GM21529 (cell line): ENCODE results near the gene RUNDC1.
A peak's percentile ranks its signal among the peaks of the same experiment; 100 is the strongest.
"Not testable (repeated sequence)": the region's sequence is repeated elsewhere in the genome, so short reads cannot be mapped to it uniquely, and the experiment has no call there.

ENCODE experiments used
- ATAC-seq: cut with Tn5 transposase; IDR thresholded peaks from one replicate; pipeline ENCODE4 v1.9.1; 2021; ENCODE audit not compliant: unreplicated experiment

Gene RUNDC1

DNA sequence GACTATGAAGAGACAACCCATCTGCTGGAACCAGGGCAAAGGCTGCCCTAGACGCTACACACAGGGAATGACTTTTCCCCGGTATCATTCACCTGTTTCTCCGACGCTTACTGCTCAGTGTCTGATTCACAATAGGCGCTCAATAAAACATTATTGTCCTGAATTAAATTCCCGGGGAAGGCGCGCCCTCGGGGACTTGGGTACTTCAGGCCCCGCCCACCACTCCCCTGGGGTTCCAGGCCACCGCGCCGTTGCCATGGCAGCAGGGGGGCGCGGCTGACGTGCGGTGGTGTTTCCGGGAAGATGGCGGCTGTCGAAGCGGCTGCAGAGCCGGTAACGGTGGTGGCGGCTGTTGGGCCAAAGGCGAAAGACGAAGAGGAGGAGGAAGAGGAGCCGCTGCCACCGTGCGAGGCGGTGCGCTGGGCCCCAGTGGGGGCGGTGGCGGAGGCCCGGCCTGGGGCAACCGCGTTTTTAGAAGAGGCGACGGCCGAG is at the start of gene RUNDC1:
RUNDC1 (plus strand) TSS at position 292 of the 492 bp plus-strand sequence; CDS start at position 304, 12 bp downstream.
- ATAC-seq = peak; percentile 58

DNA sequence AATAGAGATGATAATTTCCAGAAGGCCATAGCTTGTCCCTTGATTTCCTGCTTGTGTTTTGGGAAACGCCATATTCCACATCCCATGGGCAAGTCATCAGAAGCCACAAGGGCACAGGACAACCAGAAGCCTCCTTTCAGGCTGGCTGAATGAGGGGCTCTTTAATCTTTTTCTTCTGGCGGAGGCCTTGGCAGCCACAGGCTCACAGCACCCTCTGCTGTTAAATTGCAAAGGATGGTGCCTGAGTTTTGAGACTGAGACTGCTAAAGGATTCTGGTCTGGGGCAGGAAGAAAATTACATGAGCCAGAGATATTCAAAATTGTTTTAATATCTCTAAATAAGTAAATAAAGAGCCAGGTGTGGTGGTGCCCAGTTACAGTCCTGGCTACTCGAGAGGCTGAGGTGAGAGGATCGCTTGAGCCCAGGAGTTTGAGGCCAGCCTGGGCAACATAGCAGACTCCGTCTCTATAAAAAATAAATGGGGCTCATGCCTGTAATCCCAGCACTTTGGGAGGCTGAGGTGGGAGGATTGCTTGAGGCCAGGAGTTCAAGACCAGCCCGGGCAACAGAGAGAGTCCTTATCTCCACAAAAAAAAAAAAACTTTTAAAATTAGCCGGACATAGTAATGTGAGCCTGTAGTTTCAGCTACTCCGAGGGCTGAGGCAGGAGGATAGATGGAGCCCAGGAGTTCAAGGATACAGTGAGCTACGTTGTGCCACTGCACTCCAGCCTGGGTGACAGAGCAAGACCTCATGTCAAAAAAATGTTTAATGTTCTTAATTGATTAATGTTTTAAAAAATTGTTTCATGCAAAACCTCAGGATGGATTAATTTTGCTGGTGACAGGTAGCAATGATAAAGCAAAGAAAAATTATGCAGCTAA is 42.4 kb upstream of the RUNDC1 start:
- ATAC-seq = no peak

DNA sequence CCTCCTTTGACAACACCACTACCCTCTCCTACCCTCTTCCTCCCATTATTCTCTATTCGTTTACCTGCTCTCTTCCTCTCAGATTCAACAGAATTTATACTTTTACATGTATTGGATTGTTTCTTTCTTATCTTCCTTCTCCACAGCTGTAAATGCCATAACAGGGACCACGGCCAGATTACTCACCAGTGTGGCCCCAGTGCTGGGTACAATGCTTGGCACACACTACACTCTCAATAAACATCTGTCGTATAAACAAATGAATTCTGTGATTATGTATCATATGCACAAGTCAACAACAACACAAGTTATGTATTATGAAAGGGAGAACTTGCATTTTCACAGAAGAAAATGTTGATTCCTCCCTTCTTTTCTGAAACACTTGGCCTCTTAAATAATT is 36.2 kb upstream of the RUNDC1 start:
- no peak for ATAC-seq

DNA sequence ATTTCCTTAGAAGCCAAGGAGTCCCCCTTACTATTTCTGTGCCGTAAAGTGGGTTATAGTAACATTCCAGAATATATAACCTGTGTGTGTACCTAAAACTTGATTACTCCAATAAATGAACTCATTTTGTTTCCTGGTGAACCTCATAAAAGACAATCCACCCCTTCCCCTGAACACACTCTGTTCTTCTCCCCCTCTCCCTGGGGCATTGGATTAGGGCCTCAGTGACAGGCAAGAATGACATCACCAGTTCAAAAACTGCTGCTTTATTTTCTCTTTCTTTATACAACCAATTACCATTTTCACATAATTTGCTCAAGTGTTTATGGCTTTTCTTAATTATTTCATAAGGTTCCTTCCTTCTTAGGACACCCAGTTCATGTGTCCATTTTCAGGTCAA is 33.6 kb upstream of the RUNDC1 start:
- no peak for ATAC-seq

DNA sequence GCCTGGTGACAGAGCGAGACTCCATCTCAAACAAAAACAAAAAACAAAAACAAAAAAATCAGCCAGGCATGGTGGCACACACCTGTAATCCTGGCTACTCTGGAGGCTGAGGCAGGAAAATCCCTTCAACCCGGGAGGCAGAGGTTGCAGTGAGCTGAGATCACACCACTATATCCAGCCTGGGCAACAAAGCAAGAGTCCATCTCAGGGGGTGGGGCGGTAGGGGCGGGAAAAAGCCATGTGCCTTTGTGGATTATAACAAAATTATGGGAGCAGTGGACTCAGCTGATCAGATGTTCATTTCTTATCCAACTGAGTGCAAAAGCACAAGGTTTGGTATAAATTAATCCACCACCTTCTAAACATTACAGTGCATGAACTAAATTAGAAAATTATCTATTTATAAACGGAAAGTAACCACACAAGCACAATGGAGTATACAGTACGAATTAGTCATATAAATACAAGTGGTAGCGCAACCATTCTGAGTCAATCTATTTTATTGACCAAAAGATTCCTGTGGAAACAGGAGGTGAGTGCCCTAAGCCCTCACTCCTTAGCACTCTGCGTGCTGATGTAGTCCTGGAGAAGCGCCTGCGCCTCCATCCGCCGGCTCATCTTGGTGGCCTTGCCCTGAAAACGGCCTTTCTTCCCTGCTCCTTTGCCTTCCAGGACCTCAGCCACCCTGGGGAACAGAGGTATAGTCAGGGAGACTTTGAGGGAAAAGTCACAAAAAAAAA is 30.2 kb upstream of the RUNDC1 start:
- ATAC-seq = no peak

DNA sequence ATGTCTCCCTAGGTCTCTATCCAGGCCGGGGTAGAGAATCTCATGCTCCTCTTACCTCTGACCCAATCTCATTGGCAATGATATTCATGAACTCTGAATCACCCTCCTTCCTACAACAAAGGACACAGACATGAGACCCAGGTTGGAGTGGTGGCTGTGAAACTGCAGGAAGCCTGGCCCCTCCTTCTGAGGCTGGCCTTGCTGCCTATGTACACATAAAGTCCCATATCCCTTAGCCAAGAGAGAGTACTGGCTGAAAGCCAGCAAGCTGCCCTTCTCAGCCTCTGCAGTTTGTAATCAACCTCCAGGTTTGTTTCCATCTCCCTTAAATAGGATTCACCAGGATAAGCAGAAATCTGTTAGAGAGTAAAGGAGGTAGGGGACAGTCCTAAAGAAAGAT is 26.7 kb upstream of the RUNDC1 start:
- ATAC-seq = no peak

DNA sequence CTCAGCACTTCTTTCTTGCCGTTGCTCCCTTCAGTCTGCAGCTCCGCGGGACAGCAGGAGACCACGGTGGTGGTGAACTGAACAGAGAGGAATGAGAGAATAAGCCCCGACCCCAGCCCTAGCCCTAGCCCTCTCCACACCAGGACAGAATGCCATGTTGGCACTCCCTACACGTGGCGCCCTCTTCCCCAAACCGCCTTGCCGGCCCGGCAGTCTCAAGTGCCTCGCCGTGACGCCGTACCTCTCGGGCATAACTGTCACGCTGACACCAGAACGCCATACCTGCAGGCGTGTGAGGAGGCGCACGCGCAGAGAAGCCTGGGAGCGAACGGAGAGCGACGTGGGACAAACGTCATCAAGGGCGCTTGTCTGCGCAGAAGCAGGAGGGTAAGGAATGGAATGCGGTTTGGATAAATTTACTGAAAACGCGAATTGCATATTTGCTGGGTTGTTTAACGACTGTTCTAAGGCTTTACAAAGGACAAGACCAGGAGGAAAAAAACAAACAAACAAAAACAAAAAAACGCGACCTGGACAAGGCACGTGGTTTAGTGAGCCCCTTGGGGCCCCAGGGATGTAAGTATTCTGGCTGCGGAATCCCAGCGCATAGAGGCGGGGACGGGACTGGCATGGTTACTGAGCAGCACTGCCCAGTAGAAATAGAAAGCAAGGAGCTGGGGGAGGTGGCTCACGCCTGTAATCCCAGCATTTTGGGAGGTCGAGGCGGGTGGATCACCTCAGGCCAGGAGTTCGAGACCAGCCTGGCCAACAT is 16.0 kb upstream of the RUNDC1 start, which contains the start of gene AARSD1:
AARSD1 (minus strand) TSS at position 294 of the 772 bp plus-strand sequence; CDS start at position 280, 14 bp downstream.
- peak; percentile 66 for ATAC-seq

DNA sequence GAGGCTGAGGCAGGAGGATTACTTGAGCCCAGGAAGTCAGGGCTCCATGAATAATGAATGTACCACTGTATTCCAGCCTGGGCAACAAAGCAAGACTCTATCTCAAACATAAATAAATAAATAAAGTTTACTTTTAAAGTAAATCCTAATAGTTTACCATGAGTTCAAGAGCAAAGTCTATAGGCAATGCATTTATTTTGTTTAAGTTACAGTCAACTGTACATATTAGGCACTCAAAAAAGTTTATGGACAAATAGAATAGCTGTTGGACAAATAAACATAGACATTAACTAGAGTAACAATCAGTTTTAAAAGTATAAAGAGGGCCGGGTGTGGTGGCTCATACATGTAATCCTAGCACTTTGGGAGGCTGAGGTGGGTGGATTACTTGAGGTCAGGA is 12.4 kb upstream of the RUNDC1 start:
- ATAC-seq = no peak

DNA sequence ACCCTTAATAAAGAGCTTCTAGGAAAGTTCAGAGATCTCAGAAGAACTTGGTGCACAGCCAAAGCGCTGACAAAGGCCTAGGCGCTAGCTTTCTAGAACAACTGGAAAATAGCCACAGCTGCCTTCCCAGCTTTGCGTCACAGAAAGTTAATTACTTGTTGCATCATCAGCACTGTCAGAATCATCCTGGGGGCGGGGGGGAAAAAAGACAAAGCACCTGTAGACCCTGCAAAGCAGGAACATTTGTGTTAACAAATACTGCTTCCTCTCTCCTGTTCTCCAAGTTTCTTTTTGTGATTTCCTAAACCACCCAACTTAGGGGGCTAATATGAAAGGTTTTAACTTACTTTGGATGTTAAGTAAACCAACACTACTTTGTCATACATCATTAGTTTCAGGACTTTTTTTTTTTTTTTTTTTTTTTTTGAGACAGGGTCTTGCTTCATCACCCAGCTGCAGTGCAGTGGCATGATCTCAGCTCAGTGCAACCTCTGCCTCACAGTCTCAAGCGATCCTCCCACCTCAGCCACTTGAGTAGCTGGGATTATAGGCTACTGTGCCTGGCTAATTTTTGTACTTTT is 11.3 kb upstream of the RUNDC1 start:
- ATAC-seq = no peak

DNA sequence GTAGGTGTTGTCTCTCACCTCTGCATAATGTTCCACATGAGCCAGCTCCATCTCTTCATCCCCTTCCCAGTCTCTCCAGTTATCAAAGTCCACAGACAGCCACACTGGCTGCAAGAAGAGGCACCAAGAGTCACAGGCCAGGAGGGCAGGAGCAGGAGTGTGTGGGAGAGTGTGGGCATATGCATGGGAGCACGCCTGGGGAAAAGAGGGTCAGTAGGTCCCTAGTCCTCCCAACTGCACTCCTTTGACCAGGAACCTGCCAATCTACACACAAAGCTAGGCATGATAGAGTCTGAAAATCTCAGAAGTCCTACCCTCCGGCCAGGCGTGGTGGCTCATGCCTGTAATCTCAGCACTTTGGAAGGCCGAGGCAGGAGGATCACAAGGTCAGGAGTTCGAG is 8.8 kb upstream of the RUNDC1 start:
- no peak for ATAC-seq

DNA sequence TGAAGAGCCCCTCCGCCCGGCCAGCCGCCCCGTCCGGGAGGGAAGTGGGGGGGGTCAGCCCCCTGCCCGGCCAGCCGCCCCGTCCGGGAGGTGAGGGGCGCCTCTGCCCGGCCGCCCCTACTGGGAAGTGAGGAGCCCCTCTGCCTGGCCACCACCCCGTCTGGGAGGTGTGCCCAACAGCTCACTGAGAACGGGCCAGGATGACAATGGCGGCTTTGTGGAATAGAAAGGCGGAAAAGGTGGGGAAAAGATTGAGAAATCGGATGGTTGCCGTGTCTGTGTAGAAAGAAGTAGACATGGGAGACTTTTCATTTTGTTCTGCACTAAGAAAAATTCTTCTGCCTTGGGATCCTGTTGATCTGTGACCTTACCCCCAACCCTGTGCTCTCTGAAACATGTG is 7.0 kb upstream of the RUNDC1 start:
- not testable (repeated sequence) for ATAC-seq

DNA sequence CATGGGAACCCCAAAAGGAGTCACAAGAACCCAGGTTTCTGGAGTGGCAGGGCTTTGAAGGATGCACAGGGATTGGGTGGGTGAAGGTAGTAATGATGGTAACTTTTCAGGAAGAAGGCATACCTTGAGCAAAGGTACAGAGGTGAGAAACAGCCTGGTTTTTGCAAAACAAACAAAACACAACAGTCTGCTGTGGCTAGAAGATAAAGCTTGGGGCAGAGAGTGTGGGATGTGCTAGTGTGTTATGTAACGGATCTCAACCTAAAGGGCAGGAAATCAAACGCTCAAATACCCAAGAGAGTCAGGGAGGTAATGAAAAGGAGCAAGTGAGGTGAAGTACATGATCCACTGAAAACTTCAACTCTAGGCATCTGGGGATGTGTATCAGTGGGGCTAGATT is 5.1 kb upstream of the RUNDC1 start:
- ATAC-seq = no peak

DNA sequence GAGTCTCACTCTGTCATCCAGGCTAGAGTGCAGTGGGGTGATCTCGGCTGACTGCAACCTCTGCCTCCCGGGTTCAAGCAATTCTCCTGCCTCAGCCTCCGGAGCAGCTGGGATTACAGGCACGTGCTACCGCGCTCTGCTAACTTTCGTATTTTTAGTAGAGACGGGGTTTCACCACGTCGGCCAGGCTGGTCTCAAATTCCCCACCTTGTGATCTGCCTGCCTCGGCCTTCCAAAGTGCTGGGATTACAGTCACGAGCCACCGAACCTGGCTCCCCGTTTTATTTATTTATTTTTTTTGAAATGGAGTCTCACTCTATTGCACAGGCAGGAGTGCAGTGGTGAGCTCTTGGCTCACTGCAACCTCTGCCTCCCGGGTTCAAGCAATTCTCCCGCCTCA is 4.7 kb upstream of the RUNDC1 start:
- ATAC-seq = not testable (repeated sequence)

DNA sequence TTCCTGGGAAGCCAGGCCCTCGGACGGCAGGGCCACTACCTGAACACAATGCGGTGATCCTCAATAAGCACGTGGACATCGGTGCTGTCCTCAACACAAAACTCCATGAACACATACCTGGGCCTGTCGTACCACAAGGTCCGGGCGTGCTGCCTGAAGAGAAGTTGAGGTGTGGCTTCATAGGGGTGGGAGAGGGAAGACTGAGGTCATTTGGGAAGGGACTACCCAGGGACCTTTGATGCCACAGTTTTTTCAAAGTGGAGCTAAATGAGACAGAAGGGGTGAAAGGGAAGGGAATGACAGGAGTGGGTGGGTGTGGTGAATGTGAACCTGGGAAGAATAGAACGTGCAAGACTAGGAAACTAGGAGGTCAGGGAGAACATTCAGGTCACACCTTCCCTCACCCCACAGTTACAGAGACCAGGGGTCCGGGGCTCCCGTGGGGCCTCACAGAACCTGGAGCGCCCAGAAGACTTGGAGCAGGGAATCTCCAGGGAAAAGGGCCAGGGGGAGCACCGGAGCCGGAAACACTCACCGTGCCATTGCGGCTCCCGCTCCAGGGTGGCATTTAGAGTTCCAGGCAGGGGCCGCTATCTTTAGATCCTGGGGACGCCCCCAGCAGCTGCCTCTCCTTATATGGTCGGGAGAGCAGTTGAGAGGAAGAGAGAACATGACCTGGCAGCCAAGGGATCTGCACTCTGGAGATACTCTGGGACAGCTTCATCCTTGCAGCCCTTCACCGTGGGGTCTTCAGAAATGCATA is 673 bp upstream of the RUNDC1 start, which contains the start of gene PTGES3L:
PTGES3L (minus strand) TSS at position 570 of the 763 bp plus-strand sequence; CDS start at position 543, 27 bp downstream.
- peak; percentile 34 for ATAC-seq

DNA sequence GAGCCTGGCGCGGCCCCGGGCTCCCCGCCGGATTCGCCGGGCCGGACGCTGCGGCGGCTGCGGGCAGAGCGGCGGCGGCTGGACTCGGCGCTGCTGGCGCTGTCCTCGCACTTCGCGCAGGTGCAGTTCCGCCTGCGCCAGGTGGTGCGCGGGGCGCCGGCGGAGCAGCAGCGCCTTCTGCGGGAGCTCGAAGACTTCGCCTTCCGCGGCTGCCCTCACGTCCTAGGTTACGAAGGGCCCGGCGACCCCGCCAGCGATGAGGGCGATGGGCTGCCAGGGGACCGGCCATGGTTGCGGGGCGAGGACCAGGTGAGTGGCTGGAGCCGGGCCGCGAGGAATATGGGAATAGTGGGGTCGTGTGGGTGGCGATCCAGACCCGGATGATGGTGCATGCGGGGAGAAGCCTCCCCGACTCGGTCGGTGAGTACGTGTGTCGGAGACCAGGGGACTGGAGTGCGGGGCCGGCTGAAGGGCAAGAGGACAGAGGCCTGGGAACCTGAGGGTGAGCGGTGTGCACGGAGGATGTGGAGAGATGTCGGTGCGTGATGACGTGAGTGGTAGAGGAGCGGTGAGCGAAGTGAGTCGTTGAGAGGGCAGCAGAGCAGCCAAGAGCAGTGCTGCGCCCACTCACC is 517 bp downstream of the RUNDC1 start:
- ATAC-seq = peak; percentile 32

DNA sequence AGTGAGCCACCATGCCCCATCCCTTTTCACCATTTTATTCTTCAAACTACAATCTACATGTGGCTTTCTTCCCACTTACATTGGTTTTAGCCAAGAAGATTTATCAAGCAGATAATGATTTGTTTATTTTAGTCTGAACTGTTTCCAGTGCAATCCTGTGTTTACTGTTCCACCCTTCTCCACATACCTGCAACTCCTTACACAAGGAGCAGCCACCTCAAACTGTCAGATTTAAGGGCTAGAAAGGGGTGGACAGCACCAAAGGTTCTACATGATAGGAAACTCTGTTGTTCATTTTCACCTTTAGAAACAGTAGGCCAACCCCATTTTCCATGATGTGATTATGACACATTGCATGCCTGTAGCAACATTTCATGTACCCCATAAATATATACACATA is 1.9 kb downstream of the RUNDC1 start:
- ATAC-seq = no peak

DNA sequence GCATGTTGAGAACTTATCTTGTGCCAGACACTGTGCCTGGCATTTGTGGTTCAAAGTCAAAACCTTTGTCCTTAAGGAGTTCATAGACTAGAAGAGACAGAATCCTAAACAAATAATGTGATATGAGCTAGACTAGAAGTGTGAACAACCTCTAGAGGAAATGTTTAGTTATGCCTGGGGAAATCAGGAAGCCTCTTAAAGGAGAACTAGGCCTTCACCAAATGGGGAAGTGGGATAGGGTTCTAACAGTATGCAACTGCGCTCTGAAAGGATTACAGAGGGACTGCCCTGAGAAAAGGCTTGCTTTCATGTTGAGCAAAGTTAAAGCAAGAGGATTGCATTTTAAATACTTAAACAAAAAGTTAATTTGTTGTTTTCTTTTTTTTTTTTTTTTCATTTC is 4.9 kb downstream of the RUNDC1 start:
- ATAC-seq = peak; percentile 60

DNA sequence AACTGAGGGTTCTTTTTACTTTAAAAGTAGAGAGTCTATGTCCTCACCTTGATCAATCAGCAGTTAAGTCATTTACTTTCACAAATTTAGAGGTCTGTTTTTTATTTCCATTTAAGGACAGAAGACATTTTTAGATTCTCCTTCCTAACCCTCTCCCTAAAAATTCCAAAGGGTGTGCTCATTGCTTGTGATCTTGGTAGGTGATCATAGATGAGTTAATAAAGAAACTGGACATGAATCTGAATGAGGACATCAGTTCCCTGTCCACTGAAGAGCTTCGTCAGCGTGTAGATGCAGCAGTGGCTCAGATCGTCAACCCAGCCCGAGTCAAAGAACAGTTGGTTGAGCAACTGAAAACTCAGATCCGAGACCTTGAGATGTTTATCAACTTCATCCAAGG is 8.8 kb downstream of the RUNDC1 start:
- no peak for ATAC-seq
